HG03521 (cell line): ENCODE results near the gene USP22.

Source experiments
- ATAC-seq: cut with Tn5 transposase; IDR thresholded peaks from one replicate; pipeline ENCODE4 v1.9.1; 2021; ENCODE audit warnings: mild to moderate bottlenecking, moderate library complexity; ENCODE audit not compliant: unreplicated experiment

The USP22 gene

GRCh38 chr17:21024024-21024423, 18.8 kb downstream of the USP22 start:
- ATAC-seq = no peak

GRCh38 chr17:21021208-21021803, 21.5 kb downstream of the USP22 start:
- no peak for ATAC-seq

DNA sequence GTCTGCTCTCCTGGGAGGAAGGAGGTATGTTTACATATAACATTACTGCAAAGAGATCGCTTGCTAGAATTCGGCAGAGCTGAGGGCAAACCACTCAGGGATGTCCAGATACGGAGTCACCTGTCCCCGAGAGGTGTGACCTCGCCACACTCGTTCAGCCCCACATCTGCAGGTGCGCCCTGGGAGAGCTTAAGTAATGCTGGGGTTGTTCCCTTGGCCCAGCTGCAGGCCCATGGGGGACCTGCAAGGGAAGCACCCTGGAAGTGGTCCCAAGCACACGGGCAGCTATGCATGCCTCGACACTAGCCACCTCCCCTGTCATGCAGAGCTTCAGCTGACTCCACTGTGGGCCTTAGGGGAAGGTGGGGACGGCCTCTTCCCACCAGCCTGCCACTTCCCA, 22.2 kb downstream of the USP22 start:
- no peak for ATAC-seq

GRCh38 chr17:21019976-21020586, 22.7 kb downstream of the USP22 start:
- ATAC-seq = no peak

DNA sequence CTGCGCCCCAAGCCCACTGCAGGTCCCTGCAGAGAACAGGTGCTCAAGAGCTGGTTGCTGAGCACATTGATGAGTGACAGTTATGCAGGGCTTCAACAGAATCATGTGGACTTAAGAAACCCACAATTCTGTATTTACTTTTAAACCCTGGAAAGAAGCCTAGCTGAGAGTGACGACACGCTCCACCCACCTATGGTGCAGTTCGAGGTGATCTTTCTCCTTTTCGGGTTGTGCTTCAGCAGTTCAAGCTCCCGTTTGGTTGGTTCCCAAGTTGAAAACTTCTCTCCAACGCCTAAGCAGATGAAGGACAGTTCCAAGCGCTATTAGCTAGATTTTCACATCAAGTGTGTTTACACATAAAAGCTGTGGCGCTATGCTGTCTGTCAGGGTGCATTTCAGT, 23.9 kb downstream of the USP22 start:
- no peak for ATAC-seq

DNA sequence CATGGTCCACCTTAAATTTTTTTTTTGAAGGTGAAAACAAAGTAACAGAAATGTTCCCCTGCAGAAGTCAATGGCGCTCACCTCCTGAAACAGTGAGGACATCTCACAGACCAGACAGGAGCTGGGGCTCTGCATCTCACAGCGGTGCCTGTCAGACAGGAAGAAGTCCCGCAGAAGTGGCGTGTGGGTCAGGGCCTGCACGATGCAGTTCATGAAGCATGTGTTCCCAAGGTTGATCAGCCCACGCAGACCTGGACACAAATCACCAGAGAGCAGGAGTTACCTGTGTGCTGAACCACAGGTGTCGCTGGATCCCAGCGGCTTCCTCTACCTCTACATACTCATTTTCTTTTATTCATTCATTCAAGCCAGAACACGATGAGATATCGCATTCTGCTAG, 24.9 kb downstream of the USP22 start:
- ATAC-seq = no peak

- no peak for ATAC-seq
Observed at GRCh38 chr17:21017256-21017655, 25.6 kb downstream of the USP22 start.

GRCh38 chr17:21016826-21017225, 26.0 kb downstream of the USP22 start:
- no peak for ATAC-seq

GRCh38 chr17:21015564-21015963, 27.2 kb downstream of the USP22 start:
- ATAC-seq = no peak

GRCh38 chr17:21014498-21014897, 28.3 kb downstream of the USP22 start:
- no peak for ATAC-seq

DNA sequence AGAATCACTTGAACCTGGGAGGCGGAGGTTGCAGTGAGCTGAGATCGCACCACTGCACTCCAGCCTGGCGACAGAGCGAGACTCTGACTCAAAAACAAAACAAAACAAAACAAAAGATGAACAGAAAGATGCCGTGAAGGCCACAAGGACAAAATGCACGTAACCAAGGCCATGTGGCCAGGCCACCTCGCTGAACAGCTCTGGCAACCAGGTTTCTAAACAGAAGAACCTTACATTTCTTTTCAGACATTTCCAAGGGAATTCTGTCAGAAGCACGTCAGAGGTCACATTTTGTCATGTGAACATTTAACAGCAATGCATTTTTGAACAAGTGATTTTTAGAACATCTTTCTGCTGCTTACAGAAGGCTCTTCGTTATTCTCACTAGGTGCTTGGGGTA, 28.8 kb downstream of the USP22 start:
- no peak for ATAC-seq

DNA sequence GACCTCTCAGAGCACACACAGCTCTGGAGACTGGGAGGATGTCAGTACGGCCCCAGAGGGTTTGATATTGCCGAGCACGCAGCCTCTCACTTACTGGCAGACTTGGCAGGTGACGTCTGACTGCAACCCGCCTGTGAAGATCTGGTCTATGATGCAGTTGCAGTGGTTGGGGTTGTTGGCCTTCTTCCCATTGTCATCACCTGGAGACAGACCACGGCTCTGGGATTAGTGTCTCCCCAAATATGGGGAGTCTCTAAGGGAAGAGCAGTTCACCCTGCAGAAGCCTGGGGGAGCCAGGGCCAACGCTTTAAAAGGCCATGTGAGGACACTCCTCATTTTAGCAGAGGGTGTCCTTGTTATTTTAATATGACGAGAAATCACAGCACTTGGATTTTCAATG, 30.1 kb downstream of the USP22 start:
- no peak for ATAC-seq

DNA sequence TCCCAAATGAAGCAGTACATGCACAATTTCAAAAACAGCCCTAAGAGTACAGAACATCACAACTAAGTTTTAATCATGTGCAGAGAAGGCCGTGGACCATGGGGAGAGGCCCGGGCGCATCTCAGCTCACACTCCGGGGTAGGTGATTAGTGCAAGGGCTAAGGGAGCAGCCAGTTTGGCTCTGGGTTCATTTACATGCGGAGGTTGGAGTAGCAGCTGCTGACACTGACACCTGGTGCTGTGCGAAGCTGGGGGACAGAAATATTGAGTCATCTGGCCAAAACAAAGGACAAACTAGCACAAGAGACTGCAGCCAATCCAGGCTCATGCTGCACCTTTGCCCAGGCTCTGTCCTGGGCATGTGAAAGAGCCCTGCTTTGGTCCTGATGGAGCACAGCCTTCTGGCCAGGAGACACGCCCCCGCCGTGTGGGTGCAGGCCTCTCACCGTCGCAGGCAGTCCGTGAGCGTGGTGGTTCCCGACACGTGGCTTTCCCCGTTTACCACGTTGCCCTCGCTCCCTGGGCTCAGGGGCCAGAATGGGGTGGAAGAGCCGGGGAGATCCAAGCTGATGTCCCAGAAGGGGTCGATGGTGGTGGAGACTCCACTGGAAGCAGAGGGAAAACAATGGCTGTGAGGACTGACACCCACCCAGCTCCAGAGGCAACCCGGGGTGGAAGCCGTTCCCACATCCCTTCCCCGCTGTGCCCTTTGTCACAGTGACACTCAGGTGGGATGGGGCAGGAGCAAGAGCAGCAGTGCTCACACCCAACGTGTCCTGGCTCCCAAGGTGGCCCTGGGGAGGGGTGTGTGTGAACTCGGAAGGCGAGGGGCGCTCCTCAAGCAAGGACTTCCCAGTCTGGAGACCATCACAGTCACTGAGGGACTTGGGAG, 31.9 kb downstream of the USP22 start:
- ATAC-seq = no peak

DNA sequence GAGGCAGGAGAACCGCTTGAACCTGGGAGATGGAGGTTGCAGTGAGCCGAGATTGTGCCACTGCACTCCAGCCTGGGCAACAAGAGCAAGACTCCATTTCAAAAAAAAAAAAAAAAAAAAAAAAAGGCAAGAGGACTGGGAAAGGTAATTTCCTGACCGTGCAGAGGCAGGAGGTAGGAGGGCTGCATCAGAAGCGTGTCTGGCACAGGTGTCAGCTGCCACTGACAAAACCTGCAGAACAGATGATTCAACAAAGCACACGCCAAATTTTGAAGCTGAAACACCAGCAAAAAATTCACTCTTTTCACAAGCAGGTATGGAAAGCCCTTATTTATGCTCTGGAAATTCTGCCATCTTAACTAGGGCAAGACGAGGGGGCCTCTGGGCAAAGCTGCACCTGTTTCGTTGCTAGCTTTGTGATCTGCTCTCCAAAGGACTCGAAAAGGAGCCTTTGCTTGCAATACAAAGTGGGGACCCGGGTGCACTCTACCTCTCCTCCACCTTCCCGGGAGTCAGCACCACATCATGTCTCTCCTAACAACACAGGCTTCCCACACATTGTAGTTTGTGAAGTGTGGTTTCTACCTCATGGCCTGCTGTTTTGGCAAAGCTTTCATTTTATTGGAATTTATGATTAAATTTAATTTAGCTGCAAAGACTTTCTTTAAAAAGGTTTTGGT, 33.7 kb downstream of the USP22 start:
- no peak for ATAC-seq

DNA sequence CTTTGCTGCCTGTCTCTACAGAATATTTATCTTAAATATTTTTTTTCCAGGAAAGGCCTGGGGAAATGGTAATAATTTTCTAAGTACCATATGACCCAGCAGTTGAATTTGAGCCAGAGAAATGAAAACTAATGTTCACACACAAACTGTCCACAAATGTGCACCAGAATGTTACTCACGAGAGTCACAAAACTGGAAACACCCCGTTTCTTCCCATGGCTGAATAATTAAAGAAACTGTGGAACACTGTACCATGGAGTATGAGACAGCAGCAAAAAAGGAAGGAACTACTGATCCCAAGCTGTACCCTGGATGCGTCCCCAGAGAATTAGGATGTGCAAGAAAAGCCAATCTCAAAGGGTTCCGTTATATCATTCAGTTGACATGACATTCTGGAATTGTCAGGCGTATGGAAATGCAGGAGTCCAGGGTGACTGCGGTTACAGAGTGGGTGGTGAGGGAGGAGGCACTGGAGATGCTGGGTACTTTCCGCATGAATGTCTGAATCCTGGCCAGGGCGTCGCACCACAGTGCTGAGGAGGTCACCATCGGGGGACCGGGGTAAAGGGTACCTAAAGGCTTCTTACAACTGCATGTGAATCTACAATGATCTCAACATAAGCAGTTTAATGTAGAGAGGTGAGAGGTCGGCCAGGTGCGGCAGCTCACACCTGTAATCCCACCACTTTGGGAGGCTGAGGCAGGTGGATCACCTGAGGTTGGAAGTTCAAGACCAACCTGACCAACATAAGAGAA, 34.5 kb downstream of the USP22 start:
- ATAC-seq = no peak

DNA sequence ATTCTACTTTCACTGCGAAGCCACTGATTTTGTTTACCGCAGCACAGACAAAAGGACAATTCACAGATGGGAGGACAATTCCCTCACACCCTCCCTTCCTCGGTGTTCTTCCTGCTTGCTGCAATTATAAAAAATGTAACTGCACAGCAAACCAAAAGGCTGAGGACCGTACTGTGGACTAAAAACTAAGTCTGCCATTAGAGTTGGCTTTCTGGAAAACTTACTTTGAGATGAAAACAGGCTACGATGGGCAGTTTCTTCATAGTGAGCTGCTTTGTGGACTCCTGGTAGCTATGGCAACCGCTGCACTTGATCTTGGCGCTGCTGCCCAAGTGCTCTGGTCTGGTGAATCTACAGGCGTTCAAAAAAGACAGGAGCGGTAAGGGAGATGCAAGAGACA, 35.2 kb downstream of the USP22 start:
- ATAC-seq = no peak

DNA sequence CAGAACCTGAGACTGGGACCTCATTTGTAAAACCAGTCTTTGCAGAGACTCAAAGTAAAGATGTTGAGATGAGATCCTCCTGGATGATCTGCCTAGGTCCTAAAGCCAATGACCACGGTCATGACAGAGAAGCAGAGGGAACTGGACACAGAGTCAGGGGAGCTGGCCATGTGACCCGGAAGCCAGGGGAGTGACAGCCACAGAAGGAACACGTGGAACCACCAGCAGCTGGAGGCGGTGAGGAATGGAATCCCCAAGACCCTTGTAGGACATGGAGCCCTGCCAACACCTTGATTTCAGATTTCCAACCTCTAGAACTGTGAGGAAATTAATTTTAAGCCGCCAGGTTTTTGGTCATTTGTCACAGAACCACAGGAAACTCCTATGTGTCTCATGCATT, 37.0 kb downstream of the USP22 start:
- no peak for ATAC-seq

DNA sequence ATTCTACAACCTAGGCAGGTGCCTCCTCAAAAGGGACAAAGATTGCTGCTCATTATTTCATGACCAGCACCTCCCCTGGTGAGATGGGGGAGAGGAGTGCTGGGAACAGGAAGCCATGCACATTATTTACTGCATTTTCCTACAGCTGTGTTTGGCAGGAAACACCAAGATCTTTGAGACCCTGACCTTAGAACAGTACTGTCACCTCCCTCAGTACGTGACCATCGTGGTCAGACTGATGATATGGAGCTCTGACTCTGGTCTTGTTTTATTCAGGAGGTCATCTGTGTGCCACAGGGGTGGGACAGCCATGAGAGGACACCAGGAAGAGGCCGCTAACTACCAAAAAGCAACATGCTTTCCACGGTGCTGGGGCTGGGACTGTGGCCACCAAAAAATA, 37.4 kb downstream of the USP22 start:
- no peak for ATAC-seq

GRCh38 chr17:21004016-21004930, 38.5 kb downstream of the USP22 start:
- ATAC-seq = no peak
